ENCODE results near the gene SEMG1.

DNA sequence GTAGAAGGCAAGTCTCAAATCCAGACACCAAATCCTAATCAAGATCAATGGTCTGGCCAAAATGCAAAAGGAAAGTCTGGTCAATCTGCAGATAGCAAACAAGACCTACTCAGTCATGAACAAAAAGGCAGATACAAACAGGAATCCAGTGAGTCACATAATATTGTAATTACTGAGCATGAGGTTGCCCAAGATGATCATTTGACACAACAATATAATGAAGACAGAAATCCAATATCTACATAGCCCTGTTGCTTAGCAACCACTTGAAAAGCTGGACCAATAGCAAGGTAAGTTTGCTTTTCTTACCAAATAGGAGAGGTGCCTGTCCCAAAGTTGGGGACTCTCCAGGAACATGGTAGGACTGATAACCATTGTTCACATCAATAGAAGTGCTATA lies 16.3 kb downstream of the SEMG1 start:
- TF ChIP-seq HDAC2 (IDR thresholded peaks at IDR 0.05; ENCODE audit: borderline replicate concordance in 1 of 2, low read depth in 2 of 2, low read length in 2 of 2) (no peak), FOSL1 (IDR thresholded peaks at IDR 0.05; ENCODE audit: insufficient read depth, low read depth, low read length) (no peak), RBBP5 (IDR thresholded peaks at IDR 0.05; ENCODE audit: borderline replicate concordance, low read depth, low read length) (no peak), CHD2 (IDR thresholded peaks at IDR 0.05; ENCODE audit: low read length) (no peak), GABPA (IDR thresholded peaks at IDR 0.05; ENCODE audit: borderline replicate concordance, insufficient read depth, low read length) (no peak), TCF12 (IDR thresholded peaks at IDR 0.05; ENCODE audit: low read depth, low read length) (no peak)
- TF ChIP-seq, protein P1, sequence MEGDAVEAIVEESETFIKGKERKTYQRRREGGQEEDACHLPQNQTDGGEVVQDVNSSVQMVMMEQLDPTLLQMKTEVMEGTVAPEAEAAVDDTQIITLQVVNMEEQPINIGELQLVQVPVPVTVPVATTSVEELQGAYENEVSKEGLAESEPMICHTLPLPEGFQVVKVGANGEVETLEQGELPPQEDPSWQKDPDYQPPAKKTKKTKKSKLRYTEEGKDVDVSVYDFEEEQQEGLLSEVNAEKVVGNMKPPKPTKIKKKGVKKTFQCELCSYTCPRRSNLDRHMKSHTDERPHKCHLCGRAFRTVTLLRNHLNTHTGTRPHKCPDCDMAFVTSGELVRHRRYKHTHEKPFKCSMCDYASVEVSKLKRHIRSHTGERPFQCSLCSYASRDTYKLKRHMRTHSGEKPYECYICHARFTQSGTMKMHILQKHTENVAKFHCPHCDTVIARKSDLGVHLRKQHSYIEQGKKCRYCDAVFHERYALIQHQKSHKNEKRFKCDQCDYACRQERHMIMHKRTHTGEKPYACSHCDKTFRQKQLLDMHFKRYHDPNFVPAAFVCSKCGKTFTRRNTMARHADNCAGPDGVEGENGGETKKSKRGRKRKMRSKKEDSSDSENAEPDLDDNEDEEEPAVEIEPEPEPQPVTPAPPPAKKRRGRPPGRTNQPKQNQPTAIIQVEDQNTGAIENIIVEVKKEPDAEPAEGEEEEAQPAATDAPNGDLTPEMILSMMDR (IDR thresholded peaks at IDR 0.05; ENCODE audit: control extremely low read depth in 1 of 3, insufficient read depth in 1 of 3, low read depth in 1 of 3, low read length in 3 of 3): no peak
- TF ChIP-seq, protein P2, sequence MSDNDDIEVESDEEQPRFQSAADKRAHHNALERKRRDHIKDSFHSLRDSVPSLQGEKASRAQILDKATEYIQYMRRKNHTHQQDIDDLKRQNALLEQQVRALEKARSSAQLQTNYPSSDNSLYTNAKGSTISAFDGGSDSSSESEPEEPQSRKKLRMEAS (IDR thresholded peaks at IDR 0.05): no peak

Data from H1 (cell line).